GM21360 (cell line): ENCODE measurements around the gene SP3.
"Not testable (repeated sequence)": the region's sequence is repeated elsewhere in the genome, so short reads cannot be mapped to it uniquely, and the experiment has no call there.

Experiments
- ATAC-seq: cut with Tn5 transposase; IDR thresholded peaks from one replicate; pipeline ENCODE4 v1.9.1; 2021; ENCODE audit warnings: mild to moderate bottlenecking, moderate library complexity; ENCODE audit not compliant: unreplicated experiment

Gene SP3

GRCh38 chr2:173892341-173892740, 72.8 kb downstream of the SP3 start:
- no peak for ATAC-seq

- no peak for ATAC-seq
Observed at GRCh38 chr2:173891315-173892037, 73.7 kb downstream of the SP3 start.

GRCh38 chr2:173889464-173889863, 75.7 kb downstream of the SP3 start:
- ATAC-seq: not testable (repeated sequence)

GRCh38 chr2:173886613-173887012, 78.6 kb downstream of the SP3 start:
- ATAC-seq: no peak

GRCh38 chr2:173884025-173884802, 81.0 kb downstream of the SP3 start:
- ATAC-seq: no peak

- ATAC-seq: no peak
Observed at GRCh38 chr2:173881886-173882285, 83.3 kb downstream of the SP3 start.

GRCh38 chr2:173881461-173881860, 83.7 kb downstream of the SP3 start:
- ATAC-seq: no peak

GRCh38 chr2:173880561-173880960, 84.6 kb downstream of the SP3 start:
- no peak for ATAC-seq

GRCh38 chr2:173876833-173877413, 88.2 kb downstream of the SP3 start:
- no peak for ATAC-seq

GRCh38 chr2:173874894-173875237, 90.3 kb downstream of the SP3 start:
- ATAC-seq: peak; percentile 82

GRCh38 chr2:173874003-173874893, 90.9 kb downstream of the SP3 start:
- ATAC-seq: peak; percentile 29

GRCh38 chr2:173872714-173873113, 92.5 kb downstream of the SP3 start:
- no peak for ATAC-seq

GRCh38 chr2:173869244-173870229, 95.6 kb downstream of the SP3 start:
- no peak for ATAC-seq

- ATAC-seq: no peak
Observed at GRCh38 chr2:173868406-173868805, 96.8 kb downstream of the SP3 start.

- no peak for ATAC-seq
Observed at GRCh38 chr2:173866874-173867618, 98.1 kb downstream of the SP3 start.

GRCh38 chr2:173865971-173866873, 99.0 kb downstream of the SP3 start:
- ATAC-seq: no peak

GRCh38 chr2:173862612-173863217, 102.5 kb downstream of the SP3 start:
- ATAC-seq: no peak

GRCh38 chr2:173860566-173860965, 104.6 kb downstream of the SP3 start:
- no peak for ATAC-seq
